Activated CD4-positive, alpha-beta T cell treated with anti-CD3 and anti-CD28 coated beads, Interleukin-2, Interleukin-4, amounts not matched to agents 100 ng/mL and 50 ng/mL, durations not matched to agents 16 hours and 8 hours (primary cell): ENCODE results near the gene CD93.

Experiments used
- DNase-seq: peaks from one replicate; pipeline ENCODE4 v3.0.0-alpha.2; 2020; ENCODE audit warnings: low spot score

Gene CD93, protein sequence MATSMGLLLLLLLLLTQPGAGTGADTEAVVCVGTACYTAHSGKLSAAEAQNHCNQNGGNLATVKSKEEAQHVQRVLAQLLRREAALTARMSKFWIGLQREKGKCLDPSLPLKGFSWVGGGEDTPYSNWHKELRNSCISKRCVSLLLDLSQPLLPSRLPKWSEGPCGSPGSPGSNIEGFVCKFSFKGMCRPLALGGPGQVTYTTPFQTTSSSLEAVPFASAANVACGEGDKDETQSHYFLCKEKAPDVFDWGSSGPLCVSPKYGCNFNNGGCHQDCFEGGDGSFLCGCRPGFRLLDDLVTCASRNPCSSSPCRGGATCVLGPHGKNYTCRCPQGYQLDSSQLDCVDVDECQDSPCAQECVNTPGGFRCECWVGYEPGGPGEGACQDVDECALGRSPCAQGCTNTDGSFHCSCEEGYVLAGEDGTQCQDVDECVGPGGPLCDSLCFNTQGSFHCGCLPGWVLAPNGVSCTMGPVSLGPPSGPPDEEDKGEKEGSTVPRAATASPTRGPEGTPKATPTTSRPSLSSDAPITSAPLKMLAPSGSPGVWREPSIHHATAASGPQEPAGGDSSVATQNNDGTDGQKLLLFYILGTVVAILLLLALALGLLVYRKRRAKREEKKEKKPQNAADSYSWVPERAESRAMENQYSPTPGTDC

GRCh38 chr20:23086056-23086566, at the start of gene CD93:
Gene CD93 (minus strand): TSS chr20:23086324. CDS start chr20:23086192, 132 bp downstream.
- peak; percentile 78 for DNase-seq

GRCh38 chr20:23133560-23133998, 47.5 kb upstream of the CD93 start:
- no peak for DNase-seq

- DNase-seq, result no peak
Observed at GRCh38 chr20:23132930-23133559, 46.9 kb upstream of the CD93 start.

GRCh38 chr20:23132293-23132929, 46.3 kb upstream of the CD93 start:
- no peak for DNase-seq

- no peak for DNase-seq
Observed at GRCh38 chr20:23131766-23132165, 45.6 kb upstream of the CD93 start.

DNA sequence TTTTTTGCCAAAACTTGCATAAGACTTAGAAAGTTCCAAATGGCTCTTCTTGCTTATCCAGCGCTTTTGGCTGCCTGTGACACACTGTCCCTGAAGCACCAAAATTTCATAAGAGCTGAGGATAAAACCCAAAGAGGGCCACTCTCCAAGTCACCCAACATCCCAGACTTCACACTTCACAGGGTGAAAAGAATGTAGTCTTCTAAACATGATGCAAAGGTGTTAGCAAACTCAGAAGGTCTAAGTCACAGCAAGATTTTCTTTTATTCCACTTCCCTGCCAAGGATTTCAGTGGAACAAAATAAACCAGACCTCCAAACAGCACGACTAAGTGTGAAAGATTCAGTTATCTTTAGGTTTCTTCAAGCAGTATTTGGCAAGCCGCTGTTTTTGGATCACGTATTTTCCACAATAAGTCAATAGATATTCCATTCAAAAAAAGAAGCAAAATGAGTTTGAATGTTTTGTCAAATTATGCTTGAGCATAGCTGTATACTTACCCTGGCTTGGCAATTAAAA, 44.6 kb upstream of the CD93 start:
- no peak for DNase-seq

DNA sequence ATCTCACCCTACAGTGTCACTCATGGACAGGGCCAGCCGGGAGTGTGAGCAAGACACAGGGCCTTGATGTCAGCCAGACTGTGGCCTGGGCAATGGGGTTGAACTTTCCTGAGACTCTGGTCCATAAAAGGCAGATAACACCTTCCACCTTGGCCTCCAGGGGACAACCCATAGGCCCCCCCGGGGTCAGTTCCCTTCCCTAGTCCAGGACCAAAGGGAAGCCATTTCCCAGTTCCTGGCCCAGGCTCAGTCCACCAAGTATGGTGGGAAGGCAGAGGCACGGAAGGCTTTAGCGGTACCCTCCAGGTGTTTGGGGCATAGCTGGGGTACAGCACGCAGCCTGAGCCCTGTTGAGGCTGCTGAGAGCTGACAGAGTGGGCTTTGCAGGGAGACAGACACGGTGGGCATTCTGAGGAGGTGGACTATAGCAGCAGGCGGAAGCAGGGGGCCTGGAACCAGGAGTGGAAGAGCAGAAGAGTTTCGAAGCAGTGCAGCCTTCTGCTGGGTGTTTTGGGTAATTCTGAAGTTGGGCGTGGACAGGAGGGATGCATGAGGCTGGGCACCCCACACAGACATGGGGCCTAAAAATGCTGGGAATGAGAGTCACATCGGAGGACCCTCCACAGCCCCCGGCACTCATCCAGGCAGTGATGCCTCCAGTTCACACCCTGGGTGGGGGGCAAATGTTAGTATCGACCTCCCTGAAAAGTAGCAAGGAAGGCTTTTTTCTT, 43.9 kb upstream of the CD93 start:
- no peak for DNase-seq

DNA sequence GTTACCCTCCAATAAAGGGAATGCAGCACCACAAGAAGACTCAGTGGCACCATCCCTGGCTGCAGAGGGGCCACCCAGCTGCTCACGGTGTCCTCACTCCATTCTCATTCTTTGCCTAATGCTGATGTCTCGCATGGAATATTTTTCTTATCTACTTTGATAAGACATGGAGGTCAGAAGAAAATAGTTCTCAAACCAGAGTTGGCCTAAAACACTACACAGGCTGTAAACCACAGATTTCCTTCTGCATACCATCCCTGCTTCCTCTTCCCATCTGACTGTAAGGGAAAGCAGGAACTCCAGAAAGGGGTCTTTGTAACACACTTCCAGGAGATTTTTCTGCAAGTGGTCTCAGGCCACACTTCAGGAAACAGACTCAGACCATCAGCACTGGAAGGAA, 43.1 kb upstream of the CD93 start:
- DNase-seq, result no peak

GRCh38 chr20:23128461-23129125, 42.5 kb upstream of the CD93 start:
- DNase-seq, result no peak

DNA sequence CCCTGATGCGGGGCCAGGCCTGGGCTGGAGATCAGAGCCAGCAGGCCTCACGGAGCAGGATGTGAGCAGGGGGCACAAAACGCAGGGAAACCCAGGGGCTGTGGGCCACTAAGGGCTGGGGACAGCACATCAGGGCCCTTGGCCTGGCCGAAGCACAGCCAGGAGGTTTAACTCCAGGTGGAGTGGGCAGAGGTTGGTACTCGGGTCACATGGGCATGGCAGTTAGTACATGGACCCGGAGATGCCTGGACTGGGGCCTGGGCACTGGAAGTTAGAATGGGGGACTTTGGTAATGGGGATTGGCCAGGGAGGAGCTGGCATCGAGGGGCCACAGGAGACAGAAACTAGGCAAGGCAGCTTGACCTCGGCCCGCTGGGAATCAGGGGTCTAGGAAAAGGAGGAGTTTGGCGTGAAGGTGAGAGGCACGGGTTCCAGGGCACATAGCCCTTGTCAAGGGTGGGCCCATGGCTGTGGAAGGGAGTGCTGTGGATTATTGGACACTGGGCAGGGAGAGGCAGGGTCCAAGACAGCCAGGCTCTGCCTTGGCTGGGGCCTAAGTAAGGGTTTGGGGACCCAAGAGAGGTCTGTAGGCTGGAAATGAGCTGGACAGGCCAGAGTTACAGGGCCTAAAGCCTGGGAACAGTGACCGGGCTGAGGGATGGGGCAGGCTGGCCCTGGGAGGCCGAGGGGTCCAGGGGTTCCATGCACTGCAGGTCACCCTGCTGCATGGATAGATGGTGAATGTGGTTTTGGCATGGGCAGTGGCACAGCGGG, 41.6 kb upstream of the CD93 start:
- no peak for DNase-seq

- DNase-seq, result no peak
Observed at GRCh38 chr20:23126281-23127061, 40.3 kb upstream of the CD93 start.

DNA sequence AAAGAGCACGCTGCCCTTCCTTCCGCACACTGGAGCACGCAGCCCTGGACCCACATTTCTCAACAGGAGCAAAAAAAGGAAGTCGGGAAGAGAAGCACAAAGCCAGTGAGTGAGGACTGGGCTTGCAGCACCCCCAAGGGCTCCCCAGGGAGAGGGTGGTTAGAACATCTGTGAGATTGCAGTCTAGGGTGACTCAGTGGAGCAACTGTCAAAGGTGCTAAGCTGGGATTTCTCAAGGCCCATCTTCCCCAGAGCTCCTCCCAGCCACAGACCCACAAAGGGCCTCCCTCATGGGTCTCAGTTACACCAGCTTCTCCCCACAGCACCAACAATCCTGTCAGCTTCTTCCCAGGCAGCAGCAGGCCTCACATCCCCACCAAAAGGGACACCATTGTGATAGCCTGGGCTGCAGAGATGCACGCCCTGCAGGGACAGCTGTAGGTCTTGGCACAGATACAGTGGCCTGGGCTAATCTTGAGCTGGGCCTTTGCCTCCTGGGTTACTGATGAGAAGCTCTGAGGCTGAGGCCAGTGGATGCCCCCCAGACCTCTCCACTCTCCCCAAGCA, 39.6 kb upstream of the CD93 start:
- no peak for DNase-seq

DNA sequence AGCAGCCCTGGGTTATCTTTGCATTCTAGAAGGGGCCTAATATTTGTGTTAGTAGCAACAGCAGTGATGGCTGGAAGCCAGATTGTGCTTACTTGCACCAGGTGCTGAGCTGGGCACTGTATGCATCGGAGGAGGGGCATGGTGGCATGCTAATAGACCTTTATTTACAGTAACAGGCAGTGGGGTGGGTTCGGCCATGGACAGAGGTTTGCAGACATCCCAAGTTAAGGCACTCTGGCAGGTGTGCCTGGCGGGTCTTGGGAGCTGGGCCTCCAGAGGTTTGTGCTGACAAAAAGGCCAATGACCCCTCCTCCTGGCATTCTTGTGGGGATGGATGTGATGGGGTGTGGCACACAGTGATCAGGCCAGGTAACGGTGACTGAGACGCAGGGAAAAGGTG, 39.0 kb upstream of the CD93 start:
- DNase-seq, result no peak

DNA sequence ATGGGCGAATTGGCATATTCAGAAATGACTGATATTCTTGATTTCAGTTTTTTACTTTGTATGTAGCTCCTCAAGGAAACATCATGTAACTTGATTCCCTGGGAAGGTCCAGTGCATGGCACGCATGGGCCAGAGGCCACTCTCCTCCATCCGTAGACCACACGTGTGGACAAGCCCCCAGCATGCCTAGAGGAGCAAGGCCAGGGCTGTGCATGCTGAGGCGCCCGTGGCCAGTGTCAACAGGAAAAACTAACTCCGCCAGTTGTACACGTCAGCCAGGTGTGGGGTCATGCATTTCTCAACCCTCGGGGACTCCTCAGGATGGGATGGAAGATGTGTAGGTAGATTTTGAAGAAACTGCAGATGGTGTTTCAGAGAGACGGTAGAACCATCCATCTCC, 37.8 kb upstream of the CD93 start:
- DNase-seq, result no peak

- no peak for DNase-seq
Observed at GRCh38 chr20:23122796-23123655, 36.9 kb upstream of the CD93 start.

- DNase-seq, result no peak
Observed at GRCh38 chr20:23122321-23122720, 36.2 kb upstream of the CD93 start.

- DNase-seq, result no peak
Observed at GRCh38 chr20:23121751-23122320, 35.7 kb upstream of the CD93 start.
